Measurements from ENCODE around the gene CDK5.
"Not testable (repeated sequence)": the region's sequence is repeated elsewhere in the genome, so short reads cannot be mapped to it uniquely, and the experiment has no call there.

Gene CDK5

DNA sequence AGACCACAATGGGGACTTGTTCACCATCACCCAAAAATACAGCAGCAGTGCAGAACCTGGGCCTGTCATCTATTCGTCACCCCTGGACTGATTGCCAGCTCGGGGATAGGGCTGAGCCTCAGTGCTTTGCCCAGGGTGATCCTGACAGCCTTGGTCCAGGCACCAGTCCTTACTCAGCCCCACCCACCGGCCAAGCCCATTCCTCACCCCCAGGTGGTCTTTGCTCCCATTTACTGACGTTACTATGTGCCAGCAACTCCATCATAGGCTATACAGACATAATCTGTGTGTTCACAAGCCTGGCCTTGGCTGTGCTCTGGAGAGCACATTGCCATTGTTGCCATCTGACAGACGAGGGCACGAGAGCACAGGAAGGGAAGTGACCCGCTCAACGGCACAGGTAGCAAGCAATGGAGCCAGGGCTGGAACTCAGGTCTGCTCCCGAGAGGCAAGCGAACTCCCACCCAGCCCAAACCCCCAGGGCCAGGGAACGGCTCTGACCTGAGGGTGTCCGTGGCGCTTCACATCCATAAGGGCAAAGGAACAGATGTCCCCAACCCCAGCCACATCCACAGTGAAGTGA, 40.2 kb downstream of the CDK5 start:
- DNase-seq (ENCODE audit: low spot score) = no peak
- no peak for FAIRE-seq

DNA sequence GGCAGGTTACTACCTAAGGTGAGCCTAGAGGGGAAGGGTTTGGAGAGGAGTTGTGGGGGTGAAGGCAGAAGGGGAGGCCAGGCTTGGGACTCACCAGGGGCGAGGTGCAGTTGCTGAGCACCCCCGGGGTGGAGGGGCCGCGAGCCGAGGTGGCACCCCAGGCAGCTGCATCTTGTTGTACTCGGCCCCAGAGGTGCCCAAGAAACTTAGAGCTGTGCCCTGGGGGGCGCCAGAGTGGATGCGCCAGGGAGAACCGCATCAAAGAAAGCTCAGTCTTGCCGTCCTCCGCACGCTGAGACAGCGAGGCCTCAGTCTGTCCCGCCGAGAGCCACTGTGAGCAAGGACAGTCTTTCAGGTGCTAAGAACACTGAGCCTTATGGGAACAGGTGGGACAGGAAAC, 40.8 kb downstream of the CDK5 start:
- no peak for FAIRE-seq
- DNase-seq (ENCODE audit: low spot score) = no peak

DNA sequence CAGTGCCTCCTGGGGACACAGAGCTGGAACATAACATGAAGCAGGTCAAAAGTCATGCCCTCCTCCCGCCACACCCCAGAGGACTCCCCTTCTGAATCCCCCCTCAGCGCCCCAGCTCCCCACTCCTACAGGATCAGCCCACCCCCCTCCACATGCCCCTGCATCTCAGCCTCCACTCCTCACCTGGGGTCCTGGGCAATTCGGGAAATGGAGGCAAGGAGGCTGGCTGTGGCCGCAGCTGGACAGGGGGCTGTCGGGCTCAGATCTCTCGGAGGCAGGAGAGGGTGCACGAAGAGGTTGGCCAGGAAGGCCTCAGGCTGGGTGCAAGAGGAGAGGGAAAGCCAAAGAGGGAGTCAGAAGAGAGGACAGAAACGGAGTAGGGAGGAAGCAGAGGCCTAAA, 41.2 kb downstream of the CDK5 start:
- no peak for DNase-seq (ENCODE audit: low spot score)
- FAIRE-seq = no peak

DNA sequence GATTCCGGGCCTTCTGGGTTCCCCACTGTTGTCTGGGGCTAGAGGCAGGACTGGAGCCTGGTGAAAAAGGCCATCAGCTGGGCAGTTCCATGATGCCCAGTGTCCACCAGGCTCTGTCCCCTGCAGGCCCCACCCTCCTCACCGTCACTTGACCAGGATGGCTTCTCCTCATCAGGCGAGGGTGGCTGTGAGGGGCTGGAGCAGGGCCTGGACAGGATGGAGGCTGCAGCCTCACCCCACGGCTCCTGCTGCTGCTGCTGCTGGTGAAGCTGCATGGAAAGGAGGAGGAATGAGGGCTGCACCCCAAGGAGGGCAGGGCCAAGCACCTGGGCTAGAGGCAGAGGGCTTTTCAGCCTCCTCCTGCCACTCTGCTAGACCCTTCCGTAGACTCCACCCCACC, 41.7 kb downstream of the CDK5 start:
- FAIRE-seq (no peak), DNase-seq (ENCODE audit: low spot score) (no peak)

DNA sequence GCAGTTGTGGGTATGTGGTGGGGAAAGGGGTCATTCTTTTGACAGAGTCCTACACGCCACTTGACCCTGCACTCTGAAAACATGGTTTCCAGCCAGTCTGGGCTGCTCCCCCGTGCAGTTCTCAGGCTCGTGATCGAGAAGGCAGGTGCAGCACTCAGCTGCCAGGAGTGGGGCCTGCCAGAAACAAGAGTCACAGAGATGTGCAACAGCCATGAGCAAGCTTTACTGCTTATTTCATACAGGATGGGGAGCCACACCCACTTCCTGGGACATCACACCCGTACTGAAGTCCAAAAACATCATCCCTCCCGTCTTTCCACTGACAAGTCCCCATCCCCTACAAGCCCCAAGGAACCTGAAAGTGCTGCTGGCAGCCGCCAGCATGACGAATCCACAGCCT, 42.7 kb downstream of the CDK5 start:
- DNase-seq (ENCODE audit: low spot score) = no peak
- no peak for FAIRE-seq

DNA sequence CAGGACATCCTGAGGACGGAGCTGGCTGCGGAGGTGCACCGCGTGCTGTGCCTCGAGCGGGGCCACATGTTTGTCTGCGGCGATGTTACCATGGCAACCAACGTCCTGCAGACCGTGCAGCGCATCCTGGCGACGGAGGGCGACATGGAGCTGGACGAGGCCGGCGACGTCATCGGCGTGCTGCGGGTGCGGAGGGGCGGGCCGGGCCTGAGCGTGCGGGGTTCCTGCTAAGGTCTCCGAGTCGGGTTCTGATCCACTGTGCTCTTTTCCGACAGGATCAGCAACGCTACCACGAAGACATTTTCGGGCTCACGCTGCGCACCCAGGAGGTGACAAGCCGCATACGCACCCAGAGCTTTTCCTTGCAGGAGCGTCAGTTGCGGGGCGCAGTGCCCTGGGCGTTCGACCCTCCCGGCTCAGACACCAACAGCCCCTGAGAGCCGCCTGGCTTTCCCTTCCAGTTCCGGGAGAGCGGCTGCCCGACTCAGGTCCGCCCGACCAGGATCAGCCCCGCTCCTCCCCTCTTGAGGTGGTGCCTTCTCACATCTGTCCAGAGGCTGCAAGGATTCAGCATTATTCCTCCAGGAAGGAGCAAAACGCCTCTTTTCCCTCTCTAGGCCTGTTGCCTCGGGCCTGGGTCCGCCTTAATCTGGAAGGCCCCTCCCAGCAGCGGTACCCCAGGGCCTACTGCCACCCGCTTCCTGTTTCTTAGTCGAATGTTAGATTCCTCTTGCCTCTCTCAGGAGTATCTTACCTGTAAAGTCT, 43.8 kb downstream of the CDK5 start:
- no peak for DNase-seq (ENCODE audit: low spot score)

DNA sequence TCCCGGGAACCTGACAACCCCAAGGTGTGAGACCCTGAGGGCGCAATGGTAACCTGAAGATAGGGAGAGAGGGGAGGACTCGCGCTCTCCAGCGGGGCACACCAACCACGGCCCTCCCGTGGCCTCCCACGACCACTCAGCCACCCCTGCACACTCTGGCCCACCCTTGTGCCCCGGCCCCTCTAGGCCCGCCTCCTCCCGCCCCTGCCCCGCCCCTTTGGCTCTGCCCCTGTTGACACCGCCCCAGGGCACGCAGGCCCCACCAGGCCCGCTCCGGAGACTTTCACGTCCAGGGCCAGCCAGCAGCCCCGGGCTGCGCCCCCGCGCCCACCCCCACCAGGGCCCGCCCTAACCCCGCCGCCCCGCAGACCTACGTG, 44.4 kb downstream of the CDK5 start:
- DNase-seq (ENCODE audit: low spot score) = no peak
- FAIRE-seq = no peak

More for the DNA sequence above, 43.8 kb downstream of the CDK5 start:
- FAIRE-seq = no peak

DNA sequence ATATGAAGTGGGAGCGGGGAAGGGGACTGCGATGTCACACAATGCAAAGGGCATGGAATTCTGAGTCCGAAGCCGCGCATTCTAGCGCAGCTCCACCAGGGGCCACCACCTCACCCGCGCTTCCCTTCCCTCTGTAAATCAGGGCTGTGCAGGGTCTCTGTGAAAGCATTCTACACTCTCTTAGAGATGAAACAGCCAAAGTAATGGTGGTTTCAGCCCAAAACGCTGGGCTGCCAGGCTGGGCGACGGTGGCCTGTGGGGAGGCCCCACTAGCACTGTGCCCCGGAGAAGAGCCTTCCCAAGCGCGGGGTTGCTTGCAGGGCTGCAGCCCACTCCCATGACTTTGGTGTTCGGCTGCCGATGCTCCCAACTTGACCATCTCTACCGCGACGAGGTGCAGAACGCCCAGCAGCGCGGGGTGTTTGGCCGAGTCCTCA, 44.8 kb downstream of the CDK5 start:
- no peak for FAIRE-seq
- no peak for DNase-seq (ENCODE audit: low spot score)

DNA sequence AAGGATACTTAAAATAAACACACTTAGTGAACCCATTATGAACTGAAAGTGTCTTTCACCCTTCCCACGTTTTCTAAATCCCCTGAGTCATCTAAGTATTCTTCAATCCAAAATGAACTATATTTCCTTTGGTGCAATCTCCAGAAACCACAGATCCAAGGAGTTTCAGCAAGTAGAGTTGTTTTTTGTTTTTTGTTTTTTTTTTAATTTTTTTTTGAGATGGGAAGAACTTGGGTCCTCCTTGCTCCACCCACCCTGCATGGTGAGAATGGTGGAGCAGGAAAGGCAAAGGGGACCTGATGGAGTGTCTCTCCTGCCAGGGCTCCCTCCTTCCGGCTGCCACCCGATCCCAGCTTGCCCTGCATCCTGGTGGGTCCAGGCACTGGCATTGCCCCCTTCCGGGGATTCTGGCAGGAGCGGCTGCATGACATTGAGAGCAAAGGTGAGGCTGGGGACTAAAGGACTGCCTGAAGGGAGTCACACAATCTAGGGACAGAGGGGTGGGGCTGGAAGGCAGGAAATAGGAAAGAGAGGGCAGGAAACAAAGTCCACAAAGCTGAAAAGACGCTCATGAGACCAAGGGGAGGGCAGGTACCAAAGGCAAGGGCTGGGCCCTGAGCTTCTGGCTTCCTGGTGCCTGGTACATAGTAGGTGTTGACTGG, 45.5 kb downstream of the CDK5 start:
- DNase-seq (ENCODE audit: low spot score) = no peak
- FAIRE-seq = no peak

DNA sequence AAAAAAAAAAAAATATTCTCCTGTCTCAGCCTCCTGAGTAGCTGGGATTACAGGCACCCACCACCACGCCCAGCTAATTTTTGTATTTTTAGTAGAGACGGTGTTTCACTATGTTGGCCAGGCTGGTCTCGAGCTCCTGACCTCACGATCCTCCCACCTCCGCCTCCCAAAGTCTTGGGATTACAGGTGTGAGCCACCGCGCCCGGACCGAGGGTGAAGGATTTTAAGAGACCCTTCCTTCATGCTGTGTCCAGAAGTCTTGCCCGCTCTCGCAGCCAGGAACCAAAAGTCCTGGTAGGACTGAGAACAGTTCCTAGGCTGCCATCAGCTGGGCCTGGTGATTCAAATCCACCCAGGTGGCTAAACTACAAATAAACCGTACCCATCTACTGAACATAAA, 46.1 kb downstream of the CDK5 start:
- not testable (repeated sequence) for FAIRE-seq; DNase-seq (ENCODE audit: low spot score)

DNA sequence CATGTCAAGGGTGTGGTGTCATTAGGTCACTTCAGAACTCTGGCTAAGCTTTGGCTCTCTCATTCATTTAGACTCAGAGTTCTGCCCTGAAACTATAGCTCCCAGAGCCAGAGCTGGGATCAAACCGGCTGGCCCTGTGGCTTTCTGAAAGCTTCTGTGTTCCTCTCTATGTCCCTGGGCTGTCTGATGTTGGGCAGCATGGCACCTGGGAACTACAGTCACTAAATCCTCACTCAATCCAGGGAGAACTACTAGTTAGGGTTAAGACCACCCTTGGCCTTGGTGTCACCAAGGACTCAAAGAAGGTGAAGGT, 46.6 kb downstream of the CDK5 start:
- no peak for DNase-seq (ENCODE audit: low spot score)
- FAIRE-seq = no peak

DNA sequence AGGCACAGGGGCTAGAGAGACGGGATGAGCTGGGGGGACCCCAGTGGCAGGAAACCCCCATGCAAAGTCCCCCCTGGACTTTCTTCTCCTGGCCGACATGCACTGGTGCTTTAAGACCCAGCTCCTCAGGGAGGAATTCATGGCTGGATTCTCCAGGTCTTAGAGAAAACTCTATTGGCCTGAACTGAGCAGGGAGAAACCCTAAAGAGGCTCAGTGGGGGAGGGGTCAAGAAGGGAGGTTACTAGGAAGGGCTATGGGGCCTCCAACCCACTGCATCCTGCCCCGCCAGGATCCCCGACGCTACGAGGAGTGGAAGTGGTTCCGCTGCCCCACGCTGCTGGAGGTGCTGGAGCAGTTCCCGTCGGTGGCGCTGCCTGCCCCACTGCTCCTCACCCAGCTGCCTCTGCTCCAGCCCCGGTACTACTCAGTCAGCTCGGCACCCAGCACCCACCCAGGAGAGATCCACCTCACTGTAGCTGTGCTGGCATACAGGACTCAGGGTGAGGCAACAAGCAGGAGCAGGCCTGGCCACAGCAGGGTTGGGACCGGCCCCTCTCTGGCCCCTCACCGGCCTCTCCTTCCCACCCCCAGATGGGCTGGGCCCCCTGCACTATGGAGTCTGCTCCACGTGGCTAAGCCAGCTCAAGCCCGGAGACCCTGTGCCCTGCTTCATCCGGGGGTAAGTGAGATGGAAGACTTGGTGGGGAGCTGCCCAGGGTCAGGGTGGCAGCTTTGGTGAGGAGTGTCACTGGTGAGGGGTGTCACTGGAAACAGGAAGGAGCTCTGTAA, 47.2 kb downstream of the CDK5 start:
- no peak for FAIRE-seq
- no peak for DNase-seq (ENCODE audit: low spot score)

DNA sequence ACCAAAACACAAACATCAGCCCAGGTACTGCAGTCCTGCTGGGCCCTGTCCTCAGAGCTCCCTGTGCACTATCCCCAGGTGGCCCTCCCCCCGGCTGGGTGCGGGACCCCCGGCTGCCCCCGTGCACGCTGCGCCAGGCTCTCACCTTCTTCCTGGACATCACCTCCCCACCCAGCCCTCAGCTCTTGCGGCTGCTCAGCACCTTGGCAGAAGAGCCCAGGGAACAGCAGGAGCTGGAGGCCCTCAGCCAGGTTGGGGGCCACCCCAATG, 47.7 kb downstream of the CDK5 start:
- DNase-seq (ENCODE audit: low spot score) = no peak
- no peak for FAIRE-seq

DNA sequence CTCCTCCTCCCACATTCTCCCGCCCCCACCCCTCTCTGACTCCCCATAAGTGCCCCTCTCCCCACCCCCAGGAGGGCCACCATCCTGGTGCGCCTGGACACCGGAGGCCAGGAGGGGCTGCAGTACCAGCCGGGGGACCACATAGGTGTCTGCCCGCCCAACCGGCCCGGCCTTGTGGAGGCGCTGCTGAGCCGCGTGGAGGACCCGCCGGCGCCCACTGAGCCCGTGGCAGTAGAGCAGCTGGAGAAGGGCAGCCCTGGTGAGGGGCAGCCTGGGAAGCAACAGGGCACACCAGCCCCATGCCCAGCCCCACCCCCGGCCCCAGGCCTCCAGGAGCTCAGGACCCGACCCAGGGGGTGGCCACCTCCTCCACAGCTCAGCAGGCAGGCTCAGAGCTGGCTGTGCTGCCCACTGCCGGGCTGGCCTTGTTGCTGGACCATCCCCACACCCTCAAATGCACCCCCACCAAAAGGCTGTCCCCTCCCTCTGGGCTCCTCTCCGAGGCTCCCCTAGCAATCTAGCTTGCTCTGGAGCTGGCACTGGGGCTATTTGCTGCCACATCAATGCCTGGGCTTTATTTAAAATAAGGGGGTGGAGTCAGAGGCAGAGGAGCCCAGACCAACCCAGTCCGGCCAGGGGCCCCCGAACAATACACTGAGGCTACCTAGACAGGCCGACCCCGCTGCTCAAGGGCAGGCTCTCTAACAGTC, 48.2 kb downstream of the CDK5 start:
- FAIRE-seq (no peak), DNase-seq (ENCODE audit: low spot score) (no peak)

DNA sequence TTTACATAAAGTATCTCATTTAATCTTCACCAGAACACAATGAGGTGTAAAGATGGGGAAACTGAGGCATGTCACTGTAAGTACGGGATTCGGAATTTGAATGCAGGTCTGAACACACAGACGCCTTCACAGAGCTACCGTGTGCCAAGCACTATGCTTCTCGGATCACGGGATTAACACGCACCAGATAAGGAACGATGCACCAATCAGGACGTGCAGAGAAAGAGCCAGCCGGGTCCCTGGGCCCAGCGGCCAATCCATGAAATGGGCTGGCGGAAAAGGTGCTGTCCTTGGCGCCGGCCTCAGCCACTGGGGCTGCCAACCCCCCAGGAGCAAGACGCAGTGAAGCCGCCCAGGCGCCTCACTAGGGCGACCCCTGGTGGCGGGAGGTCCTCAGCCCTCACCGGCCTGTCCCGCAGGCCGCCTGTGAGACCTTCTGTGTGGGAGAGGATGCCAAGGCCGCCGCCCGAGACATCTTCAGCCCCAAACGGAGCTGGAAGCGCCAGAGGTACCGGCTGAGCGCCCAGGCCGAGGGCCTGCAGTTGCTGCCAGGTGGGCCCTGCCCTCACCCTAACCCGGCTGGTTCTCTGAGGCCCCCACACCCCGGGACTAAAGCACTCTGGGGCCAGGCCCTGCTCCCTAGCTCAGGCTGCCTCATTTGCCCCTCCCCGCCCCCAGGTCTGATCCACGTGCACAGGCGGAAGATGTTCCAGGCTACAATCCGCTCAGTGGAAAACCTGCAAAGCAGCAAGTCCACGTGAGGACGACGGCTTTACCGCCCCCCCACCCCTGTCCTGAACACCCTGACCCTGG, 49.0 kb downstream of the CDK5 start:
- DNase-seq (ENCODE audit: low spot score) (peak; percentile 46), FAIRE-seq (no peak)

DNA sequence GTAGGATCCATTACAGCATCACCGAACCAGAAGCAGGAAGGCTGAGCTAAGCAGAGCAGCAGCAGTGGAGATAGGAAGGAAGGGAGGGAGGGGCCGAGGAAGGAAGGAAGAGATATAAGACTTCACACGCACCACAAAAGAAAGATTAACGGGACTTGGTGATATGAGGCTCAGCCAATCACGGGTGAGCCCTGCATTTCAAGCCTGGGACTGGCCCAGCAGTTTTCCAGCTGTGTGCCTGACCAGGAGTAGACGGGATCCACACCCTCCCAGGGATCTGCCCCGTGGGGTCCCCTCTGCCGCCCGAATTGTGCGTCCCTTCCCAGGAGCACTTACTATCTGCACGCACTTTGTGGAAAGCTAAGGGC, 49.6 kb downstream of the CDK5 start:
- DNase-seq (ENCODE audit: low spot score) = no peak
- FAIRE-seq = no peak

DNA sequence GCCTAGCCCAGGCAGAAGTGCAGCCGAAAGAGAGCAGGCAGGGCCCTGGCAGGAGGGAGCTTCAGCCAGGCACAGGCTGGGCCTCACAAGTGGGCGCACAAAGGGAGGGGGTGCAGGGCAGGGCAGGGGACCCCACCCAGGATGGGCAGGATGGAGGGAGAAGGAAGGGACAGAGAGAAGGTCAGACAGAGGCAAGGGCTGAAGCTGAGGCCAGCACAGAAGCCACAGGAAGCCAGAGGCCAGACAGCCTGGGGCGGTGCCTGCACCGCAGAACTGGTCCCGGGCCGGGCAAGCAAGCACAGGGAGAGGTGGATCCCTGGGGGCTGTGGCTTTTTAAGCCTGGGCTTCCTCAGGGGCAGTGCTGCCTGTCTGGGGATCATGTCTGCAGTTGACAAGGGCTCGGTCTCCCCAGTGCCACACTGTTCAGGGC, 50.2 kb downstream of the CDK5 start:
- DNase-seq (ENCODE audit: low spot score) = no peak
- FAIRE-seq = no peak

DNA sequence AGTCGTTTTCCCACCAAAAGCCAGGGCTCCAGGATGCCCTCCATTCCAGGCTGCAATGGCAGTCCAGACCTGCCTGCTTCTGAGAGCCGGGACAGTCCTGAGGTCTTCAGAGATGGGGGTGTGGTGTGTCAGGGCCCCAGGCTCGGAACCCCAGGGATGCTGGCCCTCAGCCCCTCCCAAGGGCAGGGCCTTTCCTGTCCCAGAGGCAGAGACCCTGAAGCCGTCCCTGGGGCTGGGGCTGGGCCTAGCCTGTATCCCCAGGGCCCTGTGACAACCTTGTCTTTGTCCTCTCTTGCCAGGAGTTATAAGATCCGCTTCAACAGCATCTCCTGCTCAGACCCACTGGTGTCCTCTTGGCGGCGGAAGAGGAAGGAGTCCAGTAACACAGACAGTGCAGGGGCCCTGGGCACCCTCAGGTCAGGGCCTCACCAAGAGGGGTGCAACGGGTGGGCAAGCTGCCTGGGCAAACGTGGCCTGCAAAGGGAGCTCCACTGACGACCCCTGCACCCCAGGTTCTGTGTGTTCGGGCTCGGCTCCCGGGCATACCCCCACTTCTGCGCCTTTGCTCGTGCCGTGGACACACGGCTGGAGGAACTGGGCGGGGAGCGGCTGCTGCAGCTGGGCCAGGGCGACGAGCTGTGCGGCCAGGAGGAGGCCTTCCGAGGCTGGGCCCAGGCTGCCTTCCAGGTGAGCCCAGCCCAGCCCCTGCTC, 51.0 kb downstream of the CDK5 start:
- no peak for FAIRE-seq
- DNase-seq (ENCODE audit: low spot score) = no peak

DNA sequence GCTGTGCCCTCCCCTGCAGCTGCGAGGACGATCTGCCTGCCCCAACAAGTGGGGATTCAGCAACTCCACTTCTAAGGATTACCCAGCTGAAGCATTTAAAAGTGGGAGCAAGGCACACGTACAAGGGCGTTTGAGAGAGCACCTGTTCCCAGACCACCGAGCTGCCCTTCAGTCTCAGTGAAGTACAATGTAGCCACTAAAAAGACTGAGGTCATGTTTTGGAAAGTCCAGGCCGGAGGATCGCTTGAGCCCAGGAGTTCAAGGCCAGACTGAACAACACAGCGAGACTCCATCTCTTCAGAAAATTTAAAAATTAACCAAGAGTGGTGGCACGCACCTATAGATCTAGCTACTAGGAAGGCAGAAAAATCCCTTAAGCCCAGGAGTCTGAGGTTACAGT, 52.1 kb downstream of the CDK5 start:
- no peak for DNase-seq (ENCODE audit: low spot score)
- FAIRE-seq = no peak
